Pancreas (tissue), 10 donors: ENCODE data around the gene CHRNA4. TPM values are rescaled to one million over a fixed set of nuclear protein-coding genes. Genes with fewer than 3 reads are reported as not detected.

Experiments
- ATAC-seq, 4 donors: fragments of 200-7000 bp; cut with Tn5 transposase; one replicate each; pipeline versions ENCODE4 v1.8.0 to v1.9.1; 2020; ENCODE audit warnings: mild to moderate bottlenecking in 4 of 4, moderate library complexity in 4 of 4
- DNase-seq, 6 donors: peaks; one replicate each; pipeline ENCODE4 v3.0.0-alpha.2; 2020
- FAIRE-seq: peaks from 2 replicates; lab custom pipeline; 2012; peaks lifted over from hg19 to GRCh38; lab: Jason Lieb, UNC
- H3K27ac ChIP-seq, 4 donors: fragments of 200-600 bp; sonication (generic); 1 replicate in 3 of 4; 2 replicates in 1 of 4; pipeline versions ENCODE4 v1.5.0 to v1.8.0; 2020
- H3K27me3 ChIP-seq, 4 donors: fragments of 200-600 bp; one replicate each; pipeline ENCODE4 v1.8.0; 2021
- H3K36me3 ChIP-seq, 3 donors: fragments of 200-600 bp; sonication (generic) in 1 of 3; one replicate each; pipeline versions ENCODE4 v1.5.0 to v1.8.0; 2020 to 2021
- H3K4me1 ChIP-seq, 3 donors: fragments of 200-600 bp; one replicate each; pipeline ENCODE4 v1.8.0; 2021
- H3K4me3 ChIP-seq, 4 donors: fragments of 200-600 bp; sonication (generic) in 2 of 4; one replicate each; pipeline versions ENCODE4 v1.5.0 to v1.8.0; 2020 to 2021
- H3K9me3 ChIP-seq, 4 donors: fragments of 200-600 bp; one replicate each; pipeline ENCODE4 v1.8.0; 2021
- WGBS, 2 donors: extraction: QIAGEN DNeasy Blood & Tissue Kit; methylation state at CpG; one replicate each; pipeline ENCODE4 v1.1.7; 2013; 5-methylcytosine and 5-hydroxymethylcytosine counted together
- intact Hi-C, 3 donors: fragments of 100-400 bp; cut with DNase I; formaldehyde crosslinking; loops; one replicate each; pipeline versions ENCODE4 v1.11.1 to v1.14.2; 2022
- polyA plus RNA-seq, 2 donors: library from polyadenylated mRNA; stranded (reverse); fragments of 200-250 nt; gene quantifications; one replicate each; pipeline ENCODE4 v1.2.3, GENCODE V29; 2013
- total RNA-seq, 6 donors: library from RNA; stranded (reverse); fragmentation: NEBNext Ultra II Directional in 4 of 6; extraction: Animal tissue kit (Norgen Biotek cat#: 25700) in 4 of 6; gene quantifications; one replicate each; pipeline versions ENCODE4 v1.2.1 to v1.2.4, GENCODE V29; 2021 to 2023
- TF ChIP-seq, protein P1 (sequence below), 4 donors: fragments of 200-600 bp; sonication (generic) in 3 of 4; IDR thresholded peaks; one replicate each; pipeline versions ENCODE4 v1.5.0 to v1.8.0; 2021; ENCODE audit warnings: antibody characterized with exemption in 4 of 4
- donor health status: healthy with polysubstance abuse.
- donor health status: DM: no; HTN: no; CAD: no; lungs with moderate emphysema.
- donor health status: DM: no; HTN: no; CAD: no.
- donor health status: control.
- donor health status: control.
- donor health status: Bipolar disorder and iron deficiency.
- donor health status: DM: yes; HTN: yes; CAD: no.
- donor health status: DM: no; HTN: no; CAD: no.
- donor health status: DM: no; HTN: no; CAD: no.
- donor health status: DM: yes; HTN: yes; CAD: no.

CHRNA4 gene
- total and polyA plus RNA-seq, 8 donors: 0.02 to 0.47 TPM; not detected in 6

GRCh38 chr20:63347081-63347741, 13.9 kb downstream of the CHRNA4 start:
- whole genome bisulfite sequencing, 2 donors: 62 to 68% methylated on average over 28 to 33 of the region's 33 CpGs
- FAIRE-seq (no peak), ATAC-seq (no peak), DNase-seq (peak in 2 of 6 donors; percentile 15 to 53)
- TF ChIP-seq, protein P1, sequence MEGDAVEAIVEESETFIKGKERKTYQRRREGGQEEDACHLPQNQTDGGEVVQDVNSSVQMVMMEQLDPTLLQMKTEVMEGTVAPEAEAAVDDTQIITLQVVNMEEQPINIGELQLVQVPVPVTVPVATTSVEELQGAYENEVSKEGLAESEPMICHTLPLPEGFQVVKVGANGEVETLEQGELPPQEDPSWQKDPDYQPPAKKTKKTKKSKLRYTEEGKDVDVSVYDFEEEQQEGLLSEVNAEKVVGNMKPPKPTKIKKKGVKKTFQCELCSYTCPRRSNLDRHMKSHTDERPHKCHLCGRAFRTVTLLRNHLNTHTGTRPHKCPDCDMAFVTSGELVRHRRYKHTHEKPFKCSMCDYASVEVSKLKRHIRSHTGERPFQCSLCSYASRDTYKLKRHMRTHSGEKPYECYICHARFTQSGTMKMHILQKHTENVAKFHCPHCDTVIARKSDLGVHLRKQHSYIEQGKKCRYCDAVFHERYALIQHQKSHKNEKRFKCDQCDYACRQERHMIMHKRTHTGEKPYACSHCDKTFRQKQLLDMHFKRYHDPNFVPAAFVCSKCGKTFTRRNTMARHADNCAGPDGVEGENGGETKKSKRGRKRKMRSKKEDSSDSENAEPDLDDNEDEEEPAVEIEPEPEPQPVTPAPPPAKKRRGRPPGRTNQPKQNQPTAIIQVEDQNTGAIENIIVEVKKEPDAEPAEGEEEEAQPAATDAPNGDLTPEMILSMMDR (IDR thresholded peaks at IDR 0.05): no peak
- Histone ChIP-seq H3K27me3 (peaks cover 0 to 9% (median 0%) of the 10 kb centered on the region in 4 donors), H3K4me1 (no peaks in the 10 kb centered on the region), H3K9me3 (no peaks in the 10 kb centered on the region), H3K27ac (no peak overlapping the region), H3K36me3 (no peaks in the 10 kb centered on the region), H3K4me3 (no peak overlapping the region)
- intact Hi-C loops: no loop called here

GRCh38 chr20:63346131-63347080, 14.7 kb downstream of the CHRNA4 start:
- Histone ChIP-seq H3K4me3 (no peak overlapping the region), H3K27ac (no peak overlapping the region), H3K4me1 (no peaks in the 10 kb centered on the region), H3K36me3 (no peaks in the 10 kb centered on the region), H3K27me3 (peaks cover 0 to 9% (median 0%) of the 10 kb centered on the region in 4 donors), H3K9me3 (no peaks in the 10 kb centered on the region)
- WGBS, 2 donors: 53 to 61% methylated on average over 47 to 50 of the region's 50 CpGs
- TF ChIP-seq, protein P1 (IDR thresholded peaks at IDR 0.05): no peak
- intact Hi-C loops: no loop called here
- peak in 2 of 6 donors; percentile 9 to 49 for DNase-seq
- FAIRE-seq: no peak
- ATAC-seq: peak in 1 of 4 donors; percentile 18

GRCh38 chr20:63345328-63346100, 15.6 kb downstream of the CHRNA4 start:
- Histone ChIP-seq H3K36me3 (no peaks in the 10 kb centered on the region), H3K4me3 (no peak overlapping the region), H3K4me1 (no peaks in the 10 kb centered on the region), H3K9me3 (no peaks in the 10 kb centered on the region), H3K27ac (no peak overlapping the region), H3K27me3 (peaks cover 0 to 9% (median 0%) of the 10 kb centered on the region in 4 donors)
- intact Hi-C loops: no loop called here
- FAIRE-seq (no peak), DNase-seq (peak in 2 of 6 donors; percentile 51 to 76), ATAC-seq (no peak)
- 47 to 59% methylated on average over 26 to 27 of the region's 27 CpGs for WGBS, 2 donors
- TF ChIP-seq, protein P1 (IDR thresholded peaks at IDR 0.05): no peak

- no peaks in the 10 kb centered on the region for H3K36me3 ChIP-seq
- DNase-seq: peak in 2 of 6 donors; percentile 33 to 47
- TF ChIP-seq, protein P1 (IDR thresholded peaks at IDR 0.05): no peak
- intact Hi-C loops: no loop called here
- H3K4me3 ChIP-seq: no peak overlapping the region
- H3K27me3 ChIP-seq: peaks cover 0 to 9% (median 0%) of the 10 kb centered on the region in 4 donors
- 35 to 40% methylated on average over 21 of the region's 21 CpGs for WGBS, 2 donors
- no peak overlapping the region for H3K27ac ChIP-seq
- no peaks in the 10 kb centered on the region for H3K4me1 ChIP-seq
- no peak for FAIRE-seq
- H3K9me3 ChIP-seq: no peaks in the 10 kb centered on the region
- peak in 2 of 4 donors; percentile 48 to 58 for ATAC-seq
Measured at GRCh38 chr20:63344616-63345327, 16.4 kb downstream of the CHRNA4 start.
